ENCODE results near the gene SEMG2. TPM values are rescaled to one million over a fixed set of nuclear protein-coding genes. Genes with fewer than 3 reads are reported as not detected.

The SEMG2 gene
- total and polyA plus RNA-seq, 9 of the 15 experiments (the other 6 are each of a cell fraction or from before 2014, with no cell fraction given) = not detected

DNA sequence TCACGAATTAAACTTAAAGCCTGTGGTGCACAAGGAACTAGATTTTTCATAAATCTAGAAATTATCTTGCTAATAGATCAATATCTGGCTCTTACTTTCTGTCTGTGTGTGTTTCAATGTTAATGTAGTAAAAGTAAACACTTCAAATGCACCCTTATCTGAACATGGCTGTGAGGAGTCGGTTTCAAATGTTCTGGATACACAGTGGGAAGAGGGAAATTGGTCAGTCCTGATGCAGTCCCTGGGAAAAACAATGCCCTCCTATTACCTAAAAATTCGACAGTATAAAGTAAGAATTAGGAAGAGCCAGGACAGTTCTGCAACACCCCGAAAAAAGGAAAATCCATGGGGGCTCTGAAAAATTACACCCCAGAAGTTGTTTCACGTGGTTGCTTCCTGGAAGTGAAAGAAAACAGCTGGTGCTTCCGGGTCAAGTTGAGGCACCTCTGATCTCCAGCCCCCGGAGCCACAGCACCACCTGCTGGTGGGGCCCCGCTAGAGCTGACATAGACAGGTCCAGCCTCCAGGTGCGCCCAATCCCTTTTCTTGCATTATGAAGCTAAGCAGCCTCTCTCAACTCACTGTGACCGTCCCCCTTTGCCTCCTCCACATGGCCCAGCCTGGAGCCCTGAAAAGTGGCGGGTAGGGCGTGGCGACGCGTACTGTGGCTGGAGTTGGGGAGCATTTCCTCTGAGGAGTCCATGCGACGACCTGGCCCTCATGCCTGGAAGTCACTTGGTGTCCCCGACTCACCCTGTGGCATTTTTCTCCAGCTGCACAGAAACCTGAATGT, 8.3 kb downstream of the SEMG2 start (continued):
- TF ChIP-seq ETS1 (conservative IDR thresholded peaks at IDR 0.05; ENCODE audit: control insufficient read depth, low read depth, low read length) = no peak
- no peak for TF ChIP-seq ZNF668 (CRISPR knock-in tag; IDR thresholded peaks at IDR 0.05)
- no peak for TF ChIP-seq ZC3H8 (IDR thresholded peaks at IDR 0.05)
- peak; percentile 73 to 92 (median 81) for TF ChIP-seq CTCF (IDR thresholded peaks at IDR 0.05 in 2 of 3, conservative IDR thresholded peaks at IDR 0.05 in 1 of 3; ENCODE audit: insufficient read depth in 2 of 3, low read depth in 1 of 3, low read length in 3 of 3)
- no peak for TF ChIP-seq NFATC3 (IDR thresholded peaks at IDR 0.05)
- TF ChIP-seq GATAD2A (IDR thresholded peaks at IDR 0.05) = no peak
- TF ChIP-seq MTA1 (IDR thresholded peaks at IDR 0.05; ENCODE audit: borderline replicate concordance) = no peak
- TF ChIP-seq POLR2G (IDR thresholded peaks at IDR 0.05; ENCODE audit: low read depth, low read length) = no peak
- TF ChIP-seq YBX1 (IDR thresholded peaks at IDR 0.05) = no peak
- no peak for TF ChIP-seq RAD51 (IDR thresholded peaks at IDR 0.05; ENCODE audit: borderline replicate concordance, low read depth)
- TF ChIP-seq PREB (CRISPR knock-in tag; IDR thresholded peaks at IDR 0.05) = no peak
- no peak for TF ChIP-seq MAFK (IDR thresholded peaks at IDR 0.05; ENCODE audit: low read length)
- no peak for TF ChIP-seq FOXP4 (CRISPR knock-in tag; IDR thresholded peaks at IDR 0.05; ENCODE audit: borderline replicate concordance)
- no peak for TF ChIP-seq TAF7 (tag; IDR thresholded peaks at IDR 0.05)
- peak; percentile 36 for TF ChIP-seq SMC3 (conservative IDR thresholded peaks at IDR 0.05; ENCODE audit: insufficient read depth, low read depth, low read length)
- no peak for TF ChIP-seq MXI1 (IDR thresholded peaks at IDR 0.05; ENCODE audit: low read depth, low read length)
- no peak for TF ChIP-seq HINFP (tag; conservative IDR thresholded peaks at IDR 0.05; ENCODE audit: low read depth)
